Panc1 (cell line): ENCODE measurements around the gene VSIG2. TPM values are rescaled to one million over a fixed set of nuclear protein-coding genes. Genes with fewer than 3 reads are reported as not detected.

Experiments used
- ATAC-seq: fragments of 200-7000 bp; cut with Tn5 transposase; 2 replicates; pipeline ENCODE4 v1.9.1; 2020; ENCODE audit warnings: mild to moderate bottlenecking, moderate library complexity
- BruUV-seq: library from RNA; stranded (reverse); fragments of 400-500 nt; replicated peaks from 2 replicates; lab custom pipeline; 2021; lab: Mats Ljungman, UMichigan
- CTCF ChIA-PET: fragments of 300-600 bp; sonication (Branson Sonifier 250); formaldehyde crosslinking; loops from one replicate; lab custom pipeline; 2022; ENCODE audit warnings: antibody characterized with exemption; lab: Charles Lee
- POLR2A ChIA-PET: fragments of 300-600 bp; sonication (Branson Sonifier 250); formaldehyde crosslinking; loops from one replicate; lab custom pipeline; 2022; ENCODE audit warnings: antibody characterized with exemption; lab: Charles Lee
- DNase-seq: peaks from one replicate; pipeline ENCODE4 v3.0.0-alpha.2; 2010; ENCODE audit warnings: low read depth, low spot score
- H3K27ac ChIP-seq: 2 replicates; pipeline ENCODE4 v1.5.1; 2011; ENCODE audit warnings: mild to moderate bottlenecking, low read length, inconsistent platforms
- H3K27me3 ChIP-seq: fragments of 200-500 bp; sonication (Bioruptor generic); 2 replicates; pipeline ENCODE4 v1.6.0; 2014; ENCODE audit warnings: low read length, inconsistent platforms; ENCODE audit not compliant: control insufficient read depth, insufficient read depth
- H3K36me3 ChIP-seq: fragments of 200-500 bp; sonication (Bioruptor generic); 2 replicates; pipeline ENCODE4 v1.5.1; 2014; ENCODE audit warnings: inconsistent platforms, mild to moderate bottlenecking, low read length, moderate library complexity; ENCODE audit not compliant: control insufficient read depth, insufficient read depth
- H3K4me1 ChIP-seq: 2 replicates; pipeline ENCODE4 v1.5.1; 2011; ENCODE audit warnings: inconsistent platforms, mild to moderate bottlenecking, low read length, moderate library complexity; ENCODE audit not compliant: control insufficient read depth, insufficient read depth
- H3K4me3 ChIP-seq, 2 experiments: 2 replicates each; pipeline ENCODE4 v1.5.1; 2011 to 2012; ENCODE audit warnings: low read depth in 2 of 2, low read length in 2 of 2, mild to moderate bottlenecking in 2 of 2, inconsistent platforms in 1 of 2, moderate library complexity in 1 of 2
- H3K9me3 ChIP-seq: fragments of 200-500 bp; sonication (Bioruptor generic); 2 replicates; pipeline ENCODE4 v1.5.1; 2014; ENCODE audit warnings: low read depth, mild to moderate bottlenecking, inconsistent platforms, low read length, moderate library complexity; ENCODE audit not compliant: control insufficient read depth, insufficient read depth
- POLR2AphosphoS5 ChIP-seq: IDR thresholded peaks from 2 replicates; pipeline ENCODE4 v1.6.1; 2012; ENCODE audit warnings: mild to moderate bottlenecking, low read depth, low read length, moderate library complexity
- SIN3A ChIP-seq: IDR thresholded peaks from 2 replicates; pipeline ENCODE4 v1.6.1; 2012; ENCODE audit warnings: low read depth, mild to moderate bottlenecking, low read length, moderate library complexity, borderline replicate concordance; ENCODE audit not compliant: insufficient read depth
- TCF7L2 ChIP-seq: IDR thresholded peaks from 2 replicates; pipeline ENCODE4 v1.6.1; 2011; ENCODE audit warnings: mild to moderate bottlenecking, low read depth, low read length, inconsistent platforms
- in situ Hi-C: cut with HindIII; loops from 2 replicates; pipeline ENCODE4 v1.10.0; 2016; ENCODE audit warnings: low sequenced_read_pairs, low pct_unique_long_range_greater_than_20kb
- intact Hi-C: fragments of 100-400 bp; cut with micrococcal nuclease; formaldehyde crosslinking; loops from one replicate; pipeline ENCODE4 v1.10.0; 2022; ENCODE audit not compliant: unreplicated experiment
- total RNA-seq: library from RNA; stranded (reverse); gene quantifications from one replicate; pipeline ENCODE4 v1.2.1, GENCODE V29; 2021; ENCODE audit not compliant: unreplicated experiment
- TF ChIP-seq, protein P1 (sequence below): fragments of 450-650 bp; IDR thresholded peaks from 2 replicates; pipeline ENCODE4 v1.5.1; 2017; ENCODE audit warnings: mild to moderate bottlenecking
- TF ChIP-seq, protein P2 (sequence below), 2 experiments: IDR thresholded peaks; 2 replicates each; pipeline ENCODE4 v1.6.1; 2011 to 2012; ENCODE audit warnings: low read depth in 2 of 2, control low read depth in 1 of 2, low read length in 1 of 2, mild to moderate bottlenecking in 1 of 2, moderate library complexity in 1 of 2; ENCODE audit not compliant: insufficient read depth in 1 of 2

VSIG2 gene
- total RNA-seq, 1 experiment from 2014 or later = not detected

DNA sequence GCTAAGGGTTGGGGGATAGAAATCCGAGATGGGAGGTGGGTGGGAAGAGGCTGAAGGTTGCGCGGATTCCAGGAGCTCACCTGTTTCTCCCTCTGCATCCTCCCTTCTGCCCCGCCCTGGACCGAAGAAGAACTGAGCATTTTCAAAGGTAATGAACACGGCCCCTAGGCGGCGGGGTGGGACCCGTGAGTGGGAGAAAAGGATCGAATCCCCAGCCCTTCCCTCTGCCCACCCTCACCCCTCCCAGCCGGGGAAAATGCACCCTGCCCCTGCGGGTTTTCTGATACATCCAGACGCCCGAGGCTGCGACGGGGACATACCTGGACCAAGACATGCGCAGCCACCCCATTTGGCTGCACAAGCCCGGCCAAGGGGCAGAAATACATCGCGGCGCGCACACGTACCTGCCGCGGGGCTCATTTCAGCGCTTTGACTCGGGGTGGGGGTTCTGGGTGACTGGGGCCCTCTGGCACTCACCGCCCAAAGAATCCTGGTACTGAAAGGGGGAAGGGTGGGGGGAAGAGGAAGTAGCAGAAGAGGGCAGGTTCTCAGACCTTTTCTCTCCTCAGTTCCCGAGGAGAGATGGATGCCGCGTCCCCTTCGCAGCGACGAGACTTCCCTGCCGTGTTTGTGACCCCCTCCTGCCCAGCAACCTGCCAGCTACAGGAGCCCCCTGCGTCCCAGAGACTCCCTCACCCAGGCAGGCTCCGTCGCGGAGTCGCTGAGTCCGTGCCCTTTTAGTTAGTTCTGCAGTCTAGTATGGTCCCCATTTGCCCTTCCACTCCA lies 6.0 kb downstream of the VSIG2 start:
- H3K27ac ChIP-seq = no peak overlapping the region
- no TSS peak for BruUV-seq

GRCh38 chr11:124745270-124745834 lies 6.7 kb downstream of the VSIG2 start:
- TF ChIP-seq, protein P1, sequence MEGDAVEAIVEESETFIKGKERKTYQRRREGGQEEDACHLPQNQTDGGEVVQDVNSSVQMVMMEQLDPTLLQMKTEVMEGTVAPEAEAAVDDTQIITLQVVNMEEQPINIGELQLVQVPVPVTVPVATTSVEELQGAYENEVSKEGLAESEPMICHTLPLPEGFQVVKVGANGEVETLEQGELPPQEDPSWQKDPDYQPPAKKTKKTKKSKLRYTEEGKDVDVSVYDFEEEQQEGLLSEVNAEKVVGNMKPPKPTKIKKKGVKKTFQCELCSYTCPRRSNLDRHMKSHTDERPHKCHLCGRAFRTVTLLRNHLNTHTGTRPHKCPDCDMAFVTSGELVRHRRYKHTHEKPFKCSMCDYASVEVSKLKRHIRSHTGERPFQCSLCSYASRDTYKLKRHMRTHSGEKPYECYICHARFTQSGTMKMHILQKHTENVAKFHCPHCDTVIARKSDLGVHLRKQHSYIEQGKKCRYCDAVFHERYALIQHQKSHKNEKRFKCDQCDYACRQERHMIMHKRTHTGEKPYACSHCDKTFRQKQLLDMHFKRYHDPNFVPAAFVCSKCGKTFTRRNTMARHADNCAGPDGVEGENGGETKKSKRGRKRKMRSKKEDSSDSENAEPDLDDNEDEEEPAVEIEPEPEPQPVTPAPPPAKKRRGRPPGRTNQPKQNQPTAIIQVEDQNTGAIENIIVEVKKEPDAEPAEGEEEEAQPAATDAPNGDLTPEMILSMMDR = no peak
- no peak for TF ChIP-seq SIN3A
- TF ChIP-seq TCF7L2 = no peak
- TF ChIP-seq POLR2AphosphoS5 = no peak
- TF ChIP-seq, protein P2, sequence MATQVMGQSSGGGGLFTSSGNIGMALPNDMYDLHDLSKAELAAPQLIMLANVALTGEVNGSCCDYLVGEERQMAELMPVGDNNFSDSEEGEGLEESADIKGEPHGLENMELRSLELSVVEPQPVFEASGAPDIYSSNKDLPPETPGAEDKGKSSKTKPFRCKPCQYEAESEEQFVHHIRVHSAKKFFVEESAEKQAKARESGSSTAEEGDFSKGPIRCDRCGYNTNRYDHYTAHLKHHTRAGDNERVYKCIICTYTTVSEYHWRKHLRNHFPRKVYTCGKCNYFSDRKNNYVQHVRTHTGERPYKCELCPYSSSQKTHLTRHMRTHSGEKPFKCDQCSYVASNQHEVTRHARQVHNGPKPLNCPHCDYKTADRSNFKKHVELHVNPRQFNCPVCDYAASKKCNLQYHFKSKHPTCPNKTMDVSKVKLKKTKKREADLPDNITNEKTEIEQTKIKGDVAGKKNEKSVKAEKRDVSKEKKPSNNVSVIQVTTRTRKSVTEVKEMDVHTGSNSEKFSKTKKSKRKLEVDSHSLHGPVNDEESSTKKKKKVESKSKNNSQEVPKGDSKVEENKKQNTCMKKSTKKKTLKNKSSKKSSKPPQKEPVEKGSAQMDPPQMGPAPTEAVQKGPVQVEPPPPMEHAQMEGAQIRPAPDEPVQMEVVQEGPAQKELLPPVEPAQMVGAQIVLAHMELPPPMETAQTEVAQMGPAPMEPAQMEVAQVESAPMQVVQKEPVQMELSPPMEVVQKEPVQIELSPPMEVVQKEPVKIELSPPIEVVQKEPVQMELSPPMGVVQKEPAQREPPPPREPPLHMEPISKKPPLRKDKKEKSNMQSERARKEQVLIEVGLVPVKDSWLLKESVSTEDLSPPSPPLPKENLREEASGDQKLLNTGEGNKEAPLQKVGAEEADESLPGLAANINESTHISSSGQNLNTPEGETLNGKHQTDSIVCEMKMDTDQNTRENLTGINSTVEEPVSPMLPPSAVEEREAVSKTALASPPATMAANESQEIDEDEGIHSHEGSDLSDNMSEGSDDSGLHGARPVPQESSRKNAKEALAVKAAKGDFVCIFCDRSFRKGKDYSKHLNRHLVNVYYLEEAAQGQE (IDR thresholded peaks at IDR 0.05; ENCODE audit: insufficient read depth in 1 of 2, low read depth in 2 of 2, low read length in 1 of 2) = no peak
- no TSS peak for BruUV-seq
- no peak for ATAC-seq
- intact Hi-C loops (loop anchor here (5.0 kb wide), 1 partner anchor 78 kb away; no protein-coding TSS in a partner anchor), in situ Hi-C loops (no loop called here)
- Histone ChIP-seq H3K9me3 (no peaks in the 10 kb centered on the region), H3K36me3 (no peaks in the 10 kb centered on the region), H3K4me1 (peaks cover 8% of the 10 kb centered on the region), H3K27me3 (peaks cover 34% of the 10 kb centered on the region), H3K4me3 (peak overlapping the region in 1 of 2 experiments; percentile 80; a peak in 1 of 4 replicates), H3K27ac (no peak overlapping the region)
- ChIA-PET POLR2A (no interaction called here), CTCF (interaction anchor here (0.8 kb wide), 1 partner anchor 19 kb away, joined by 3 read pairs; no protein-coding TSS in a partner anchor)
- no peak for DNase-seq

More for the DNA sequence above, 6.0 kb downstream of the VSIG2 start:
- Histone ChIP-seq H3K4me3 (peak overlapping the region; percentile 48 to 80), H3K27me3 (peaks cover 31% of the 10 kb centered on the region), H3K4me1 (peaks cover 4% of the 10 kb centered on the region; the same call in 1 of the 2 replicates), H3K36me3 (no peaks in the 10 kb centered on the region), H3K9me3 (no peaks in the 10 kb centered on the region)
- ChIA-PET CTCF (interaction anchor here (0.6 to 1.3 kb wide), 5 partner anchors 12 to 1666 kb away, joined by 3 to 7 read pairs (median 3); no protein-coding TSS in a partner anchor), POLR2A (no interaction called here)
- DNase-seq (no peak), ATAC-seq (peak; percentile 58)
- TF ChIP-seq, protein P1 = peak; percentile 39; the same call in 1 of the 2 replicates
- TF ChIP-seq SIN3A (no peak), POLR2AphosphoS5 (no peak)
- TF ChIP-seq, protein P2 (IDR thresholded peaks at IDR 0.05; ENCODE audit: insufficient read depth in 1 of 2, low read depth in 2 of 2, low read length in 1 of 2) = no peak
- intact Hi-C loops = loop anchor here (5.0 kb wide), 1 partner anchor 79 kb away; no protein-coding TSS in a partner anchor
- in situ Hi-C loops = no loop called here
